GM19025 (cell line): ENCODE results near the gene LZTS3.

ENCODE experiments used
- ATAC-seq: cut with Tn5 transposase; IDR thresholded peaks from one replicate; pipeline ENCODE4 v1.9.1; 2021; ENCODE audit warnings: mild to moderate bottlenecking, low read depth, moderate library complexity; ENCODE audit not compliant: unreplicated experiment

Gene LZTS3

DNA sequence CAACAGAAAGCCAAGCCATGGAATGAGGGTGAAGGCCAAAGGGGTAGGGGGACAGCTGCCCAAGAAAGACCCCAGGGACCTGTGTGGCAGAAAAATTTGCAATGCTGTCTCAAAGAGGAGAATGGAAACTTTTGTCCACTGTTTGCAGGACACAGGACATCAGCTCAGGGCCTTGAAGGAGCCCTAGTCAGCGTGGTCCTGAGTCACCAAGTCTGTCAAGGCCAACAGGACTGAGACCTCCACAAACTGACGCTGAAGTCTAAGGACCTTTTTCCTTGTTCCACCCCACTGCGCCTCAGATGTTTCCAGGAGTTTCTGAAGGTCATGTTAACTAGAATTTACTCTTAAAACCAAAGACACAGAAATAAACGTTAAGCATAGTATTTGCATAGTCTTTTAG is 57.0 kb downstream of the LZTS3 start:
- no peak for ATAC-seq

DNA sequence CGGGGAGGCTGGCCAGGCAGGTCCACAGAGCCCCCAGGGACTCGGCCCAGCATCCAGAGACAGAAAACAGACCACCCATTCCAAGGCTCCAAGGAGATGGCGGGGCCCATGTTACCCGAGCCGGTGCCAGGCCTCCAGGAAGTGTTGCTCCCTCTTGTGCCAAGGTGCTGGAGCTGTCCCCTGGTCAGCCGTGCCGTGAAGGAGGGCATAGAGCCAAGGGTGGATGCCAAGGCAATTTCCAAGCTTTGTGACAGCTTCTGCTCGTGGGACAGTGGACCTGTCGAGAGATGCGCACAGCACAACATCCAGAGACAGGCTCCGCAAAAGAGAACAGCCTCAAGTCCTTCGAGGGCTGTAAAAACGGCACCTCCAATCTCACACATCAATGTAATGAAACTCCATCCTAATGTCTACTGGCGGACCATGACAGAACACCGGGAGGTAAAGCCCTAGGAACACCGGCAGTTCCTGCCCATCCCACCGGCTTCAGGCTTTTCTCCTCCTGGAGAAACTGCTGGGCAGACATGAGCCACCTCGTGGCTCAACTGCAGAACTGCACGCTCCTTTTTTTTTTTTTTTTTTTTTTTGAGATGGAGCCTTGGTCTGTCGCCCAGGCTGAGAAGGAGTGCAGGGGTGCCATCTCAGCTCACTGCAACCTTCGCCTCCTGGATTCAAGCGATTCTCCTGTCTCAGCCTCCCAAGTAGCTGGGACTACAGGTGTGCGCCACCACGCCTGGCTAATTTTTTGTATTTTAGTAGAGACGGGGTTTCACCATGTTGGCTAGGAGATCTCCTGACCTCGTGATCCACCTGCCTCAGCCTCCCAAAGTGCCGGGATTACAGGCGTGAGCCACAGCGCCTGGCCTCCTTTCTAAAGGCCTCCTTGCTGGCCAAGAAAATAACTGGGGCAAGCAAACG is 57.9 kb downstream of the LZTS3 start:
- ATAC-seq: no peak
